Sigmoid colon (tissue), 4 donors: ENCODE measurements around the gene TTLL10.

Source experiments
- POLR2AphosphoS5 ChIP-seq, 4 donors: sonication (generic); formaldehyde crosslinking; IDR thresholded peaks; one replicate each; pipeline ENCODE4 v1.6.1; 2017; ENCODE audit warnings: antibody characterized with exemption in 4 of 4
- TF ChIP-seq, protein P1 (sequence below), 4 experiments: fragments of 450-650 bp in 3 of 4; fragments of 200-600 bp in 1 of 4; IDR thresholded peaks; one replicate each; pipeline ENCODE4 v1.5.1; 2016 to 2019; ENCODE audit warnings: antibody characterized with exemption in 4 of 4, mild to moderate bottlenecking in 3 of 4, moderate library complexity in 2 of 4

GRCh38 chr1:1246577-1247340, 73.1 kb downstream of the TTLL10 start, which contains the start of gene C1QTNF12:
- TF ChIP-seq, protein P1, sequence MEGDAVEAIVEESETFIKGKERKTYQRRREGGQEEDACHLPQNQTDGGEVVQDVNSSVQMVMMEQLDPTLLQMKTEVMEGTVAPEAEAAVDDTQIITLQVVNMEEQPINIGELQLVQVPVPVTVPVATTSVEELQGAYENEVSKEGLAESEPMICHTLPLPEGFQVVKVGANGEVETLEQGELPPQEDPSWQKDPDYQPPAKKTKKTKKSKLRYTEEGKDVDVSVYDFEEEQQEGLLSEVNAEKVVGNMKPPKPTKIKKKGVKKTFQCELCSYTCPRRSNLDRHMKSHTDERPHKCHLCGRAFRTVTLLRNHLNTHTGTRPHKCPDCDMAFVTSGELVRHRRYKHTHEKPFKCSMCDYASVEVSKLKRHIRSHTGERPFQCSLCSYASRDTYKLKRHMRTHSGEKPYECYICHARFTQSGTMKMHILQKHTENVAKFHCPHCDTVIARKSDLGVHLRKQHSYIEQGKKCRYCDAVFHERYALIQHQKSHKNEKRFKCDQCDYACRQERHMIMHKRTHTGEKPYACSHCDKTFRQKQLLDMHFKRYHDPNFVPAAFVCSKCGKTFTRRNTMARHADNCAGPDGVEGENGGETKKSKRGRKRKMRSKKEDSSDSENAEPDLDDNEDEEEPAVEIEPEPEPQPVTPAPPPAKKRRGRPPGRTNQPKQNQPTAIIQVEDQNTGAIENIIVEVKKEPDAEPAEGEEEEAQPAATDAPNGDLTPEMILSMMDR (IDR thresholded peaks at IDR 0.05), result no peak
- no peak for TF ChIP-seq POLR2AphosphoS5 (IDR thresholded peaks at IDR 0.05)
